K562 (cell line): ENCODE results near the gene EMC10. TPM values are rescaled to one million over a fixed set of nuclear protein-coding genes. Genes with fewer than 3 reads are reported as not detected.

Experiments
- ARID1B ChIP-seq: fragments of 450-650 bp; IDR thresholded peaks from 2 replicates; pipeline ENCODE4 v1.6.1; 2016; ENCODE audit warnings: antibody characterized with exemption, mild to moderate bottlenecking, inconsistent platforms
- BHLHE40 ChIP-seq: IDR thresholded peaks from 2 replicates; pipeline ENCODE4 v1.6.1; 2011; ENCODE audit warnings: low read length, improper control_type of control experiment
- CBX2 ChIP-seq: fragments of 200-600 bp; sonication (generic); IDR thresholded peaks from one replicate; pipeline ENCODE4 v1.6.1; 2012; ENCODE audit warnings: mild to moderate bottlenecking, low read length, inconsistent platforms; ENCODE audit not compliant: insufficient read depth, poor library complexity, severe bottlenecking
- CSDE1 ChIP-seq, 2 experiments: fragments of 450-650 bp; IDR thresholded peaks; 2 replicates each; pipeline ENCODE4 v1.6.1; 2016; ENCODE audit warnings: mild to moderate bottlenecking in 1 of 2
- DIDO1 ChIP-seq: fragments of 450-650 bp; IDR thresholded peaks from 2 replicates; pipeline ENCODE4 v1.6.1; 2016; ENCODE audit warnings: low read depth, missing biosample characterization, missing genetic modification characterization
- EHMT2 ChIP-seq: fragments of 450-650 bp; IDR thresholded peaks from 2 replicates; pipeline ENCODE4 v1.6.1; 2018; ENCODE audit warnings: antibody characterized with exemption
- FOS ChIP-seq: IDR thresholded peaks from 3 replicates; pipeline ENCODE4 v1.6.1; 2011; ENCODE audit not compliant: insufficient read length; ENCODE audit errors: extremely low read depth
- FOXK1 ChIP-seq: sonication (generic); formaldehyde crosslinking; IDR thresholded peaks from 2 replicates; pipeline ENCODE4 v1.8.0; 2022; ENCODE audit warnings: missing genetic modification reagents, mild to moderate bottlenecking, borderline replicate concordance
- GTF3C2 ChIP-seq: IDR thresholded peaks from 3 replicates; pipeline ENCODE4 v1.6.1; 2011; ENCODE audit warnings: borderline replicate concordance, mild to moderate bottlenecking, moderate library complexity; ENCODE audit not compliant: insufficient read length; ENCODE audit errors: extremely low read depth
- HDAC3 ChIP-seq: fragments of 450-650 bp; IDR thresholded peaks from 2 replicates; pipeline ENCODE4 v1.6.1; 2018; ENCODE audit warnings: borderline replicate concordance, mild to moderate bottlenecking, moderate library complexity; ENCODE audit not compliant: partially characterized antibody
- HDGF ChIP-seq: fragments of 450-650 bp; IDR thresholded peaks from 2 replicates; pipeline ENCODE4 v1.6.1; 2016
- ILF3 ChIP-seq: fragments of 450-650 bp; IDR thresholded peaks from 2 replicates; pipeline ENCODE4 v1.6.1; 2018; ENCODE audit warnings: antibody characterized with exemption, mild to moderate bottlenecking, moderate library complexity, borderline replicate concordance
- KDM2B ChIP-seq: fragments of 250-450 bp; sonication (Bioruptor Pico); IDR thresholded peaks from 2 replicates; pipeline ENCODE4 v1.8.0; 2021; ENCODE audit warnings: mild to moderate bottlenecking, moderate library complexity
- KLF13 ChIP-seq: fragments of 450-650 bp; IDR thresholded peaks from 2 replicates; pipeline ENCODE4 v1.6.1; 2016; ENCODE audit warnings: missing genetic modification characterization, low read depth, mild to moderate bottlenecking, missing compliant biosample characterization, moderate library complexity, borderline replicate concordance
- MBD2 ChIP-seq: sonication (generic); IDR thresholded peaks from 2 replicates; pipeline ENCODE4 v1.6.1; 2016; ENCODE audit warnings: low read depth, borderline replicate concordance
- POLR2A ChIP-seq: fragments of 450-650 bp; conservative IDR thresholded peaks from 2 replicates; pipeline ENCODE4 v1.6.1; 2016
- POLR2AphosphoS5 ChIP-seq: IDR thresholded peaks from 2 replicates; pipeline ENCODE4 v1.6.1; 2011; ENCODE audit warnings: mild to moderate bottlenecking, low read depth, low read length, moderate library complexity; ENCODE audit not compliant: control insufficient read depth, insufficient read depth
- SRF ChIP-seq, 2 experiments: fragments of 250-450, 450-650 bp in 1 of 2; sonication (Bioruptor Pico) in 1 of 2; sonication (generic) in 1 of 2; formaldehyde crosslinking; IDR thresholded peaks; 2 replicates each; pipeline versions ENCODE4 v1.5.0 to v1.5.1; 2020 to 2022; ENCODE audit warnings: mild to moderate bottlenecking in 1 of 2, missing genetic modification reagents in 1 of 2
- SUPT5H ChIP-seq: fragments of 450-650 bp; IDR thresholded peaks from 2 replicates; pipeline ENCODE4 v1.6.1; 2016
- TBP ChIP-seq: optimal IDR thresholded peaks from 2 replicates; pipeline ENCODE3; 2011; ENCODE audit warnings: low read depth, low read length, improper control_type of control experiment
- YY1 ChIP-seq, 3 experiments: IDR thresholded peaks; 2 replicates each; pipeline ENCODE4 v1.6.1; 2011; ENCODE audit warnings: low read length in 2 of 3, mild to moderate bottlenecking in 2 of 3, moderate library complexity in 2 of 3, borderline replicate concordance in 1 of 3, control low read depth in 1 of 3, low read depth in 1 of 3; ENCODE audit not compliant: insufficient read depth in 3 of 3, insufficient replicate concordance in 2 of 3, control insufficient read depth in 1 of 3, insufficient read length in 1 of 3; ENCODE audit errors: extremely low read depth in 1 of 3
- ZNF699 ChIP-seq: fragments of 250-450 bp; sonication (Bioruptor Pico); IDR thresholded peaks from 2 replicates; pipeline ENCODE4 v1.8.0; 2021; ENCODE audit warnings: mild to moderate bottlenecking, moderate library complexity; ENCODE audit not compliant: insufficient replicate concordance
- polyA plus RNA-seq, 8 experiments: library from polyadenylated mRNA; depleted of rRNA in 4 of 8; stranded (reverse) in 5 of 8; unstranded in 3 of 8; fragments of >200 nt; fragmentation: Nextera tagmentation in 2 of 8; fragmentation: Illumina TruSeq in 1 of 8; extraction: Ambion mirVana in 2 of 8; extraction: Trizol in 1 of 8; gene quantifications; 2 replicates each; pipeline versions ENCODE4 v1.2.1 to v1.2.3, GENCODE V29; 2011 to 2014; ENCODE audit warnings: inconsistent platforms in 1 of 8, missing spikeins in 1 of 8
- total RNA-seq, 7 experiments: library from RNA; depleted of rRNA in 6 of 7; stranded (reverse); fragments of >200 nt in 6 of 7; fragmentation: Illumina TruSeq in 2 of 7; extraction: Trizol in 2 of 7; gene quantifications; 2 replicates each; pipeline versions ENCODE4 v1.2.1 to v1.2.3, GENCODE V29; 2011 to 2021; ENCODE audit warnings: low replicate concordance in 1 of 7
- TF ChIP-seq, protein P1 (sequence below), 2 experiments: fragments of 200-800 bp in 1 of 2; sonication (Bioruptor generic) in 1 of 2; sonication (generic) in 1 of 2; formaldehyde crosslinking in 1 of 2; IDR thresholded peaks in 1 of 2; conservative IDR thresholded peaks in 1 of 2; 2 replicates each; pipeline versions ENCODE4 v1.5.0 to v1.6.1; 2016 to 2020; ENCODE audit warnings: missing compliant biosample characterization in 1 of 2, missing genetic modification characterization in 1 of 2, missing genetic modification reagents in 1 of 2

EMC10 gene
- total and polyA plus RNA-seq, 9 of the 15 experiments (the other 6 are each of a cell fraction or from before 2014, with no cell fraction given) = 1.4 to 46.0 (median 13.1) TPM

DNA sequence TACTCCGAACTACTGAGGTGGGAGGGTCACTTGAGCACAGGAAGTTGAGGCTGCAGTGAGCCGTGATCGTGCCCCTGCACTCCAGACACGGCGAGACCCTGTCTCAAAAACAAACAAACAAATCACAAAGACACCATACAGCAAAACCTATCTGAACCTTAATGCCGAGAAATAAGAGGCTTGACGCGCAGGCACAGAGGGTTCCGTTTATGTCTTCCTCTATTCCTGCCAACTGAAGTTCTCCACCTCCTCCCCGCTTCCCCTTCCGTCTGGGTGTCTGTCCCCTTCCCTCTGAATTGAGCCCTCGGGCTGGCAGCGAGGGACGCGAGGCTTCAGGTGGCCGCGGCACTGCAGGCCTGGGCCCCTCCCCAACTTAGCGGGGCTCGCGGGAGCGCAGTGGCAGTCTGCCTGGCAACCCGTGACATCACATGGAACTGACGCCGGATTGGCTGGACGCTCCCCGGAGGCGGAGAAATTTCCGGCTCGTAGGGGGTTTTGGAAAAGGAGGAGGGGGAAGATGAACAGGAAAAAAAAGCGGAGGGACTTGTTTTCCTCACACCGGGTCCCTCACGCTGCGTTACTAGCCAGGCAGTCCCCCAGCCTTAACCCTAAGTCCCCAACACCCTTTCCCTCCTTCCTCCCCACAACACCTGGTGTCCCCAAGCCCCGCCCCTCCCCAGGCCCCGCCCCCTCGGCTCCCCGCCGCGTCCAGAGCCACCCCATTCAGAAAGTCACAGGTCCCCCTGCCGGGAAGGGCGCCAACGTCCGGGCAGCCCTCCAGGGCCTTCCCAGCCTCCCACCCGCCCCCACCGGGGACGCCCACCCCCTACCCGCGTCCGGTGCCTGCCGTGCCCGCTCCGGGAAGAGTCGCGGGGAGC, 44.7 kb upstream of the EMC10 start (continued):
- TF ChIP-seq ILF3 (no peak), BHLHE40 (peak; percentile 69), GTF3C2 (no peak), YY1 (IDR thresholded peaks at IDR 0.05; ENCODE audit: borderline replicate concordance in 1 of 3, control insufficient read depth in 1 of 3, extremely low read depth in 1 of 3, insufficient read depth in 3 of 3, insufficient read length in 1 of 3, insufficient replicate concordance in 2 of 3, low read depth in 1 of 3, low read length in 2 of 3) (no peak), TBP (peak; percentile 31), SUPT5H (0 out of 2 replicates have a peak, but pooled peaks have one; percentile 56), HDAC3 (no peak), MBD2 (0 out of 2 replicates have a peak, but pooled peaks have one; percentile 46), EHMT2 (no peak), FOXK1 (CRISPR knock-in tag) (no peak), KDM2B (CRISPR knock-in tag) (0 out of 2 replicates have a peak, but pooled peaks have one; percentile 22), CSDE1 (IDR thresholded peaks at IDR 0.05) (0 out of 4 replicates have a peak, but pooled peaks of 1 of the 2 experiments have one; percentile 26), POLR2AphosphoS5 (no peak), SRF (CRISPR knock-in tag; IDR thresholded peaks at IDR 0.05) (no peak), DIDO1 (no peak), HDGF (peak; percentile 76; the same call in 1 of the 2 replicates), POLR2A (peak; percentile 68), KLF13 (tag) (0 out of 2 replicates have a peak, but pooled peaks have one; percentile 26), ARID1B (no peak), FOS (peak; percentile 73), ZNF699 (no peak), CBX2 (no peak)
- TF ChIP-seq, protein P1, sequence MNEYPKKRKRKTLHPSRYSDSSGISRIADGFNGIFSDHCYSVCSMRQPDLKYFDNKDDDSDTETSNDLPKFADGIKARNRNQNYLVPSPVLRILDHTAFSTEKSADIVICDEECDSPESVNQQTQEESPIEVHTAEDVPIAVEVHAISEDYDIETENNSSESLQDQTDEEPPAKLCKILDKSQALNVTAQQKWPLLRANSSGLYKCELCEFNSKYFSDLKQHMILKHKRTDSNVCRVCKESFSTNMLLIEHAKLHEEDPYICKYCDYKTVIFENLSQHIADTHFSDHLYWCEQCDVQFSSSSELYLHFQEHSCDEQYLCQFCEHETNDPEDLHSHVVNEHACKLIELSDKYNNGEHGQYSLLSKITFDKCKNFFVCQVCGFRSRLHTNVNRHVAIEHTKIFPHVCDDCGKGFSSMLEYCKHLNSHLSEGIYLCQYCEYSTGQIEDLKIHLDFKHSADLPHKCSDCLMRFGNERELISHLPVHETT (CRISPR knock-in tag; conservative IDR thresholded peaks at IDR 0.05 in 1 of 2, IDR thresholded peaks at IDR 0.05 in 1 of 2) = no peak
